HG02623 (cell line): ENCODE data around the gene PAX5.

Source experiments
- ATAC-seq: cut with Tn5 transposase; IDR thresholded peaks from one replicate; pipeline ENCODE4 v1.9.1; 2021; ENCODE audit warnings: moderate library complexity; ENCODE audit not compliant: unreplicated experiment

The PAX5 gene

GRCh38 chr9:36905101-36906066 lies 128.7 kb downstream of the PAX5 start:
- no peak for ATAC-seq

DNA sequence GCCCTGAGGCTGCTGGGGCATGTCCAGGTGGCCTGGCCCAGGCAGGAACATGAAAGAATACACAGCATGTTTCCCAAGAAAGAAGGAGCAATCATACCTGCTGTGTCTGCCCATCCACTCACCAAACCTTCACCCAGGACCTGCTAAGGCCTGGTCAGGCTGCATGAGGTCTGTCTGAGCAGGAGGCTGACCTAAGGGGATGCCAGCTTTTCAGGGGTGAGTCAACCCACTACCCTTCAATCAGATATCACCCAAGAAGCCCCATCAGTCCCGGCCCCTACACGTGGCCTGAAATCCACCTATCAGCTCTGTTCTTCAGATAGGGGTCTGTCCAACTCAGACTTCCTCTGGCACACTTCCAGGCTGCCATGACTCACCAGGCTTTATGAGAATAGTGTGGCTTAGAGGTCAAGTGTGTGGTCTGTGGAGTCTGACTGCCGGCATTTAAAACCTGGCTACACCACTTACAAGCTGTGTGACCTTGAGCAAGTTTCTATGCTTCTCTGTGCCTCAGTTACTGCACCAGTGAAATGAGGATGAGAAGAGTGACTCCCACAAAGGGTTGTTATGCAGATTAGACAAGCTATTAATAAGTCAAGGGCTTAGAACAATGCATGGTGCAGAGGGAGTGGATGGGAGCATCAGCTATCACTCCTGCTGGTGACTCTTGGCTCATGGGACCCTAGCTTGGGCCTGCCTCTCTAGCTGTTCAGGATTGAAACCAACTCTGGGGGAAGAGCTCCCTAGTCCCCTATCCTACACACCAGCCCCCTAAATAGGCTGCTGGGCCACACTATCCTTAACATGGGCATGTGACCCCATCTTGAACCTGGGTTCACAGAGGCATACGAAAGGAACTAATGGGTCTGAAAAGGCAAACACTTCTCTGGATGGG lies 130.3 kb downstream of the PAX5 start:
- peak; percentile 51 for ATAC-seq

DNA sequence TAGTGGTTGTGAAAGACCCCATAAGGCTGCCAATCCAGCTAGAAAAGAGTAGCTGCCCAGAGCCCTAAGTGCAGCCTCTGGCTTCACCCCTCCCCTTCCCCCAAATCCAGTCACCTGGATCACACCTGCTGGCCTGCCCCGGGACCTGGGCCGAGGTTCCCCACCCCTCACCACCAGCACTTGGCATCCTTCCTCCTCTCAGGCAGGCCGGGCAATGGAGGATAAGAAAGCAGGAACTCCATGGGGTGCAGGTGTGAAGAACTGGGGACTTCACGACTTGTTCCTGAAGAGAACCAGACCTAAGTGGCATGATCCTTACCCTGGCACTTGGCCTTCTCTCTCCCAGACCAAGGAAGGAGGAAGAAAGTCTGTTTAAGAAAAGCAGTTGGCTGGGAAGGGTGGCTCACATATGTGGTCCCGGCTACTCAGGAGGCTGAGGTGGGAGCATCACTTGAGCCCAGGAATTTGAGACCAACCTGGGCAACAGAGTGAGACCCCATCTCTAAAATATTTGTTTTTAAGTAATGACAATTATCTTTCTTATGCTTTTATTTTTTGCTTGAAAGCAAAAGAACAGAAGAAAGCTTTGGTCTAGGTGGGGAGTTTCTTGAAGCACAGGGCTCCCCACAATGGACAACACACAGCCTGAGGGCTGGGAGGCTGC lies 131.1 kb downstream of the PAX5 start:
- no peak for ATAC-seq

- ATAC-seq, result no peak
Measured at GRCh38 chr9:36902080-36902716, 131.9 kb downstream of the PAX5 start.

- ATAC-seq, result no peak
Measured at GRCh38 chr9:36901528-36901927, 132.5 kb downstream of the PAX5 start.

- no peak for ATAC-seq
Measured at GRCh38 chr9:36900856-36901220, 133.2 kb downstream of the PAX5 start.

GRCh38 chr9:36900136-36900855 lies 133.8 kb downstream of the PAX5 start:
- ATAC-seq, result no peak

- no peak for ATAC-seq
Measured at GRCh38 chr9:36899406-36899805, 134.7 kb downstream of the PAX5 start.

DNA sequence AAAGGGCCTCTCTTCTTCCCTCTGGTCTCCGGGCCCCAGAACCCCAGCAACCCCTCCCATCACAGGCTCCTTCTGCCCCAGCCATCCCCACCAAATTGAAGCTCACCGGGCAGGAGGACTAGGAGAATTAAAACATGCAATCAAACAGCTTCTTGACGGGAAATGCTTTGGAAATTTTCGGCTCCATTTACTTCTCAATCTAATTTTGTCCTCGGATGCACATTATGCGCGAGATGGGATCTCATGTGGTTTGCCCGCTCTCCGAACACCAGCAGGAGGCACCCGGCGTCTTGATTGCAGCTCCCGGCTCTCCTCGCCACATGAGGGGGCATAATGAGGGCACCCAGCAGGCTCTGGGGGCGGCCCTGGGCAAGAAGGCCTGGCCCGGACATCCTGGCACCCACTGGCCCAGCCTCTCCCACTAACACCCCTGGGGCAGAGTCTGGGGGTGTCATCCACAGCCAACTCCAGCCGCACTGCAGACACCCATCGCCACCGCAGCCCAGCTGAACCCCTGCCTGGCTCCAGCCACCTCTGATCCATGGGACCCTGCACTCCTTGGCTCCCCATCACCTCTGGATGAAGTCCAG lies 135.5 kb downstream of the PAX5 start:
- no peak for ATAC-seq

- no peak for ATAC-seq
Measured at GRCh38 chr9:36897478-36897877, 136.6 kb downstream of the PAX5 start.

- no peak for ATAC-seq
Measured at GRCh38 chr9:36897019-36897418, 137.0 kb downstream of the PAX5 start.

DNA sequence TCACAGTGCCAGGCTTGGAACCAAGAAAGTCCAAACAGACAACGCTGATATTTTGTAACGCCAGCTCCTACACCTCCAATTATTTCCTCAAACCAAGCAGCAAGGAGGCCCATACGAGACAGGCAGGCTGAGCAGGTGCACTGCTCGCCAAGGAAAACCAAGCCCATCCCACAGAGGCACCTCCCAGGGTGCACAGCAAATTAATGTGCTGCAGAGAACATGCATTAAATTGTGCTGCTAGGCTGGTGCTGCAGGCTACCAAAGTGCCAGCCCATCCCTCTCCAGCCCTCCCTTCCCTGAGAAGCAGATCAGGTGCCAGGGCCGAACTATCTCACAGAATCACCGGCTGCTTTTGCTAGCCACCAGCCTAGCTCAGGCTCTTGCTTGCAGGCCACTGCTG lies 137.8 kb downstream of the PAX5 start:
- ATAC-seq, result no peak

DNA sequence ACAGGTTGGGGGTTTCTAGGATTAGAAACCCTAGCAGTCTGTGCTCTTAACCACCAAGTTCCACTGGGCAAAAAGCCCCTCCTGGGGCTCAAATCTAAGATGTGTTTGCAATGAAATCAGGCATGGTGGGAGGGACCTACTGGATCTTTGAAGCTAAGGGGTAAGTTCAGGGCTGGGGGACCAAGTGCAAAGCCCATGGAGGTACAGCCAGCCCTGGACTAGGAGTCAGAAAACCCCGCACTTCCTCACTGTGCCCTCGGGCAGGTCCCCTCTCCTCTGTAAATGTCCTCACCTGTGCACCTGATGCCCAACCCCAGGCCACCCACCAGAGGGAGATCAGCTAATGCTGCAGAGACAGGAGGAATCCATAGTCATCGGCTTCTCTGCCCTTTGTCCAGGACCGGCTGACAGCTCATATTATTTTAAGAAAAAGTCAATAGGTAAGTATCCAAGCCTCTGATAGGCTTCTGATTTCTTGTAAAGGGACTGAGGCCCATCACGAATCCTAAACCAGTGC lies 138.3 kb downstream of the PAX5 start:
- ATAC-seq, result no peak

GRCh38 chr9:36894695-36895310 lies 139.3 kb downstream of the PAX5 start:
- ATAC-seq, result no peak

GRCh38 chr9:36893911-36894310 lies 140.2 kb downstream of the PAX5 start:
- ATAC-seq, result no peak

- ATAC-seq, result no peak
Measured at GRCh38 chr9:36893184-36893583, 140.9 kb downstream of the PAX5 start.

DNA sequence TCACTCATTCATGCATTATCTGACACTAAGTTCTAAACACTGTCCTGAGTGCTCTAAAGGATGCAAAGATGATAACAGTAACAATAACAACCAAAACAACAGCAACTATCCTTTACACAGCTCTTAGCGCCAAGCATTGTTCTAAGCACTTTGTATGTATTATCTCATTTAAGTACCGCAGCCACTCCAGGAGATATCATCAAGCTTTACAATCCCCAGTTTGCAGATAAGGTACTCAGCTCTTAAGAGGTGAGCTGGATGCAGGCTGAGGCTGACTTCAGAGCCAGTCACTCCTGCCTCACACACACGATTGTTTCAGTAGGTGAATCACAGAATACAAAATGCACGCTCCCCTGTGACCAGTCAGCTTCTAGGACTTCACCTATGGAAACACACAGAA lies 141.8 kb downstream of the PAX5 start:
- no peak for ATAC-seq

- no peak for ATAC-seq
Measured at GRCh38 chr9:36891341-36891811, 142.7 kb downstream of the PAX5 start.

DNA sequence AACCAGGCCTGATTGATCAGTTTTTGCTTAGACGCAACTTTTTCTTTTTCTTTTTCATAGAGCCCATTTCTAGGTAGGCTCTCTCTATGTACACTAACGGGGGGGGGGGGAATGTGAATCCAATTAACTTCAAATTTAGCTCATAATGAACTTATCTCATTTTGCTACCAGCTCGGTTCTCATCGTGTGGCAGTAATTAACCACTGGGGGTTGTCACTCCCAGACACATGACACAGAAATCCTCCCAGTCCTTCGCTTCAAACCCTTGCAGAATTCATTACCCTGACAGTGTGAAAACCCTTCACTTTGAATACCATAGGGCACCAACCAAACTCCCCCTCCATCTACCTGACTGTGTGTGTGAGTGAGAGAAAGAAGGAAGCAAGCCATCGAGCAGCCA lies 144.2 kb downstream of the PAX5 start:
- ATAC-seq, result no peak
